Panc1 (cell line): ENCODE measurements around the gene CNTF.
A peak's percentile ranks its signal among the peaks of the same experiment; 100 is the strongest.

Experiments
- CTCF ChIP-seq: fragments of 450-650 bp; IDR thresholded peaks from 2 replicates; pipeline ENCODE4 v1.5.1; 2017; ENCODE audit warnings: mild to moderate bottlenecking
- POLR2AphosphoS5 ChIP-seq: IDR thresholded peaks from 2 replicates; pipeline ENCODE4 v1.6.1; 2012; ENCODE audit warnings: mild to moderate bottlenecking, low read depth, low read length, moderate library complexity
- REST ChIP-seq, 2 experiments: IDR thresholded peaks; 2 replicates each; pipeline ENCODE4 v1.6.1; 2011 to 2012; ENCODE audit warnings: low read depth in 2 of 2, control low read depth in 1 of 2, low read length in 1 of 2, mild to moderate bottlenecking in 1 of 2, moderate library complexity in 1 of 2; ENCODE audit not compliant: insufficient read depth in 1 of 2
- SIN3A ChIP-seq: IDR thresholded peaks from 2 replicates; pipeline ENCODE4 v1.6.1; 2012; ENCODE audit warnings: low read depth, mild to moderate bottlenecking, low read length, moderate library complexity, borderline replicate concordance; ENCODE audit not compliant: insufficient read depth

GRCh38 chr11:58629857-58630256 lies 7.4 kb downstream of the CNTF start:
- TF ChIP-seq POLR2AphosphoS5 (no peak), CTCF (peak; percentile 78), REST (IDR thresholded peaks at IDR 0.05; ENCODE audit: insufficient read depth in 1 of 2, low read depth in 2 of 2, low read length in 1 of 2) (no peak), SIN3A (no peak)
